Gastrocnemius medialis (tissue), 4 donors: ENCODE measurements around the gene AKAP6.

Experiments
- CTCF ChIP-seq, 5 experiments: fragments of 450-650 bp in 3 of 5; fragments of 200-600 bp in 2 of 5; sonication (generic) in 2 of 5; IDR thresholded peaks in 4 of 5; conservative IDR thresholded peaks in 1 of 5; 1 replicate in 4 of 5; 2 replicates in 1 of 5; pipeline ENCODE4 v1.5.1; 2016 to 2019; ENCODE audit warnings: antibody characterized with exemption in 5 of 5, mild to moderate bottlenecking in 3 of 5, moderate library complexity in 3 of 5
- POLR2A ChIP-seq, 2 donors: fragments of 450-650 bp; IDR thresholded peaks; one replicate each; pipeline ENCODE4 v1.6.1; 2017; ENCODE audit warnings: antibody characterized with exemption in 2 of 2, mild to moderate bottlenecking in 2 of 2, moderate library complexity in 2 of 2

DNA sequence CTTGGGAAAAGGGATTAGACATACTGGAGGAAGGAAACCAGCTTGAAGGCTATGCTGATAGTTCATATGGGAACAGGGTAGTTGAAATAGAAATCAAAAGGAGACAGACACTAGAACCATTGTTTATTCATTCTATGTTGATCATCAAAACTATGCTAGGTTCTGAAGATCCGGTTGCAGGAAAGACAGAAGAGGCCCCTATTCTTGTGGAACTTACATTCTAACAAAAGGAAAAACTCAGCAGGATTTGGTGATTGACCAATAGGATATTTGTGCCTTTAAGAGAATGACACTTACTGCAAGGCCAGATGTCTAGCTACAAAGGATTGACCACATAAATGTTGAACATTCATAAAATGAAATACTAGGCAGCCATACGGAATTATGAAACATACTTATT, 179.2 kb downstream of the AKAP6 start:
- TF ChIP-seq CTCF (IDR thresholded peaks at IDR 0.05 in 4 of 5, conservative IDR thresholded peaks at IDR 0.05 in 1 of 5) (no peak), POLR2A (IDR thresholded peaks at IDR 0.05) (no peak)
